HepG2 (cell line): ENCODE measurements around the gene KCNIP3. TPM values are rescaled to one million over a fixed set of nuclear protein-coding genes. Genes with fewer than 3 reads are reported as not detected.

Experiments used
- ELF4 ChIP-seq: sonication (generic); formaldehyde crosslinking; IDR thresholded peaks from 2 replicates; pipeline ENCODE4 v1.5.0; 2020; ENCODE audit warnings: missing genetic modification reagents, mild to moderate bottlenecking, moderate library complexity, borderline replicate concordance
- KAT8 ChIP-seq: IDR thresholded peaks from 2 replicates; pipeline ENCODE4 v1.6.1; 2016; ENCODE audit warnings: missing genetic modification reagents, missing compliant biosample characterization
- MLLT10 ChIP-seq: sonication (generic); formaldehyde crosslinking; IDR thresholded peaks from 2 replicates; pipeline ENCODE4 v1.4.0; 2020; ENCODE audit warnings: missing genetic modification reagents
- NAIF1 ChIP-seq: sonication (generic); formaldehyde crosslinking; IDR thresholded peaks from 2 replicates; pipeline ENCODE4 v1.5.0; 2020; ENCODE audit warnings: mild to moderate bottlenecking, missing genetic modification reagents, borderline replicate concordance
- NCOA2 ChIP-seq: sonication (generic); formaldehyde crosslinking; IDR thresholded peaks from 2 replicates; pipeline ENCODE4 v1.8.0; 2022; ENCODE audit warnings: inconsistent platforms
- NCOR1 ChIP-seq: fragments of 200-600 bp; sonication (generic); IDR thresholded peaks from 2 replicates; pipeline ENCODE4 v1.7.0; 2017; ENCODE audit warnings: antibody characterized with exemption, low read length, borderline replicate concordance
- PHF20 ChIP-seq: sonication (generic); formaldehyde crosslinking; IDR thresholded peaks from 2 replicates; pipeline ENCODE4 v1.5.0; 2020; ENCODE audit warnings: mild to moderate bottlenecking, missing genetic modification reagents
- RERE ChIP-seq: IDR thresholded peaks from 2 replicates; pipeline ENCODE4 v1.6.1; 2016; ENCODE audit warnings: low read depth, missing genetic modification reagents, missing compliant biosample characterization
- RFXAP ChIP-seq: sonication (generic); formaldehyde crosslinking; IDR thresholded peaks from 2 replicates; pipeline ENCODE4 v1.4.0; 2020; ENCODE audit warnings: missing genetic modification reagents, borderline replicate concordance
- ZNF232 ChIP-seq: sonication (generic); formaldehyde crosslinking; IDR thresholded peaks from 2 replicates; pipeline ENCODE4 v1.4.0; 2020; ENCODE audit warnings: missing genetic modification reagents, borderline replicate concordance
- ZNF280B ChIP-seq: sonication (generic); formaldehyde crosslinking; IDR thresholded peaks from 2 replicates; pipeline ENCODE4 v1.5.0; 2020; ENCODE audit warnings: missing genetic modification reagents, mild to moderate bottlenecking, borderline replicate concordance
- ZNF367 ChIP-seq: sonication (generic); formaldehyde crosslinking; IDR thresholded peaks from 2 replicates; pipeline ENCODE4 v1.4.0; 2020; ENCODE audit warnings: missing genetic modification reagents, borderline replicate concordance
- ZNF609 ChIP-seq: sonication (generic); formaldehyde crosslinking; IDR thresholded peaks from 2 replicates; pipeline ENCODE4 v1.4.0; 2020; ENCODE audit warnings: mild to moderate bottlenecking, missing genetic modification reagents, borderline replicate concordance
- ZNF644 ChIP-seq: IDR thresholded peaks from 2 replicates; pipeline ENCODE4 v1.6.1; 2016; ENCODE audit warnings: low read depth
- ZNF703 ChIP-seq: sonication (generic); formaldehyde crosslinking; IDR thresholded peaks from 2 replicates; pipeline ENCODE4 v1.5.1; 2020; ENCODE audit warnings: missing genetic modification reagents, mild to moderate bottlenecking, moderate library complexity, borderline replicate concordance
- ZNF704 ChIP-seq: sonication (generic); formaldehyde crosslinking; IDR thresholded peaks from 2 replicates; pipeline ENCODE4 v1.8.1; 2023; ENCODE audit warnings: mild to moderate bottlenecking, inconsistent platforms, moderate library complexity, missing genetic modification reagents, borderline replicate concordance
- polyA plus RNA-seq, 8 experiments: library from polyadenylated mRNA; depleted of rRNA in 3 of 8; stranded (reverse) in 7 of 8; unstranded in 1 of 8; fragments of >200 nt; fragmentation: Illumina TruSeq in 4 of 8; extraction: Trizol in 4 of 8; gene quantifications; 2 replicates each; pipeline versions ENCODE4 v1.2.1 to v1.2.3, GENCODE V29; 2011 to 2016; ENCODE audit warnings: low read depth in 4 of 8, missing spikeins in 1 of 8, mixed read lengths in 1 of 8; ENCODE audit not compliant: insufficient read depth in 1 of 8
- total RNA-seq, 5 experiments: library from RNA; depleted of rRNA; stranded (reverse); fragments of >200 nt; fragmentation: Illumina TruSeq; extraction: Trizol; gene quantifications; 2 replicates each; pipeline ENCODE4 v1.2.3, GENCODE V29; 2016; ENCODE audit warnings: low read depth in 1 of 5

KCNIP3 gene
- total and polyA plus RNA-seq, 2 of the 13 experiments (the other 11 are each of a cell fraction or from before 2014, with no cell fraction given): not detected

- TF ChIP-seq ZNF704 (CRISPR knock-in tag): no peak
- TF ChIP-seq ZNF703: no peak; the same call in 1 of the 2 replicates
- 0 out of 2 replicates have a peak, but pooled peaks have one; percentile 61 for TF ChIP-seq RFXAP (CRISPR knock-in tag)
- peak; percentile 59; the same call in 1 of the 2 replicates for TF ChIP-seq ZNF232 (CRISPR knock-in tag)
- peak; percentile 97 for TF ChIP-seq NCOR1
- no peak for TF ChIP-seq ZNF280B
- TF ChIP-seq NCOA2 (CRISPR knock-in tag): peak; percentile 74
- no peak for TF ChIP-seq ELF4 (CRISPR knock-in tag)
- no peak for TF ChIP-seq ZNF367 (CRISPR knock-in tag)
- TF ChIP-seq RERE (CRISPR knock-in tag): peak; percentile 63; the same call in 1 of the 2 replicates
- peak; percentile 82; the same call in 1 of the 2 replicates for TF ChIP-seq ZNF609 (CRISPR knock-in tag)
- TF ChIP-seq PHF20 (CRISPR knock-in tag): 0 out of 2 replicates have a peak, but pooled peaks have one; percentile 34
- no peak for TF ChIP-seq NAIF1 (CRISPR knock-in tag)
- peak; percentile 60 for TF ChIP-seq KAT8
- no peak for TF ChIP-seq MLLT10 (CRISPR knock-in tag)
- peak; percentile 83 for TF ChIP-seq ZNF644
These were observed 93.2 kb downstream of the KCNIP3 start (continued) for GRCh38 chr2:95390272-95390880.
